T-helper 2 cell (primary cell): ENCODE data around the gene IL18.
"Not testable (repeated sequence)": the region's sequence is repeated elsewhere in the genome, so short reads cannot be mapped to it uniquely, and the experiment has no call there.

Source experiments
- DNase-seq, 5 experiments: peaks; one replicate each; pipeline versions ENCODE4 v3.0.0 to v3.0.0-alpha.2; 2012 to 2022
- total RNA-seq, 2 donors: gene quantifications; one replicate each; lab custom pipeline; 2026; lab: John Stamatoyannopoulos, UW

IL18 gene
- 0 to 0.13 reads per million in 2 donors for total RNA-seq

DNA sequence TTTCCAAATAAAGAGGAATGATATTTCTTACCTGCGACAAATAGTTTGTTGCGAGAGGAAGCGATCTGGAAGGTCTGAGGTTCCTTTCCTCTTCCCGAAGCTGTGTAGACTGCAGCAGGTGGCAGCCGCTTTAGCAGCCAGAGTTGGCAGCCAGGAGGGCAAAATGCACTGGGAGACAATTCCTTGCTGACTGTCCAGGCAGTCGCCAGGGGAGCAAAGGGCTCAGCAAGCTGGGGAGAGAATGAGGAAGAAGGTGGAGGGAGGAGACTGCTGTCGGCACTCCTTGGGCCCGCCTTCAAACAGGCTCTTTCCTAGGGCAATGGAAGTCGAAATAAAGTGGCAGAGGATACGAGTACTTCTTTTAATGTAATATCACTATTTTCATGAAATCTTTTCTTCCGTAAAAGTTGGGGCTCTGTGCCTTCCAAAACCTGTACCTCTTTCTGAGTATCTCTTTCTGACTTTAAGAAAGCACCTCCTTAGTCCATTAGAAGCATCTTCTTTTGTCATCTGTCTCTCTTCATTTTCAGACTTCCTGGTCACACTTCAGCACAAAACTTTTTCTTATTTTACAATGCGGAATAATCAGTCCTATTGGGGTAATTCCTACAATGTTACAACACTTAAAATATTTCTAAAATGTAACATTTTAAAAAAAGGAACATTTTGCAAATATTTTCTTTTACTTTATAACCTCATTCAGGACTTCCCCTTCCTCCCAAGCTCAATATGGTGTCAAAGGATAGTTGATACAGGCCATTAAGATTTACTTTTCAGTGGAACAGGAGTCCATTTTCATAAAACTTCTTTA, at the start of gene IL18:
TSS of gene IL18 (minus strand) at position 220 of the 811 bp plus-strand sequence. CDS start 9,041 bp downstream, outside the sequence.
- no peak for DNase-seq

DNA sequence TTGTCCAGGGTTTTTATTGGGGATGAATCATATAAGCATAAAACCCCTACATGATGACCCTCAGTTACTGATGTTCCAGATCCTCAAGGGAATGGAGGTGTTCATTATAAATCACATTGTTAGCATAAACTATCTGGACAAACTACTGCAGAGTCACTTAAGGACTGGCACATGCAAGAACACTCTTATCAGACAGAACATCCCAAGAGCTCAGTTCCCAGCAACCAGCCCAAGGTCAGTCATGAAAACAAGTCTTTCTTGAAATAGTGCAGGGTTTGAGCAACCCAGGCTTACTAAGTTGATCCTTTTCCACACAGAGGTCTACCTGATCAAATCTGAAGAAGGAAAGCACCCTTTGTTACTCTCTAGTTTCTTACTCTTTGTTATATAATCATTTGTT, 48.8 kb upstream of the IL18 start:
- DNase-seq = no peak

DNA sequence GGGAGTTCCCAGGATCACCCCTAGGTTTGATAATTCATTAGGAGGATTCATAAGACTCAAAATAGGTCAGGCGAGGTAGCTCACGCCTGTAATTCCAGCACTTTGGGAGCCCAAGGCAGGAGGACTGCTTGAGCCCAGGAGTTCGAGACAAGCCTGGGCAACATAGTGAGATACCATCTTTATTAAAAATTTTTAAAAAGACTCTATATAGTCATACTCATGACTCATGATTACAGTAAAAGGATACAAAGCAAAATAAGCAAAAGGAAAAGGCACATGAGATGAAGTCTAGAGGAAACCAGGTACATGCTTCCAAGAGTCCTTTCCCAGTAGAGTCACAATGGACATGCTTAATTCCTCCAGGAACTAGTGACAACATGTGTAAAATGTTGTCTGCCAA, 48.4 kb upstream of the IL18 start:
- no peak for DNase-seq

DNA sequence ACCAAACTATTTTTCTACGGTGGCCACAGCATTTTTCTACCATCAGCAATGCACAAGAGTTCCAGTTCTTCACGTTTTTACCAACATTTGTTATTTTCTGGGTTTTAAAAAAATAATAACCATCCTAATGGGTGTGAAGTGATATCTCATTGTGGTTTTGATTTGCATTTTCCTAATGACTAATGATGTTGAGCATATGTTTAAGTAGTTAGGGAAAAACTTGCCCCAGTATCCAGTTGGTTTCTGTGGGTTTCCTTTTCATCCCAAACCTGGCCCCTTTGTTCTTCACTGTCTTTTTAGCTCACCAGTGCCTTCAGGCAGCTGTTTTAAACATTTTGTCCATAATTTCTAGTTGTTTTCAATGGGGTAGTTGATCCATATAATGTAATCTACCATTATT, 47.6 kb upstream of the IL18 start:
- DNase-seq = peak in 1 of 5 experiments; percentile 35

DNA sequence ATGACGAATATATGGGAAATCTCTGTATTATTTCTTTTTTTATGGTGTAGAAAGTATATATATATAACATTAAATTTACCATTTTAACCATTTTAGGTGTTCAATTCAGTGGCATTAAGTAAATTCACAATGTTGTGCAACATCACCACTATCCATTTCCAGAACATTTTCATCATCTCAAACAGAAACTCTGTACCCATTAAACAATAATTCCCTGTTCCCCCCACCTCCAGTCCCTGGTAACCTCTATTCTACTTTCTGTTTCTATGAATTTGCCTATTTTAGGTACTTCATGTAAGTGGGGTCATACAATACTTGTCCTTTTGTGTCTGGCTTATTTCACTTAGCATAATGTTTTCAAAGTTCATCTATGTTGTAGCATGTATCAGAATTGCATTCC, 47.0 kb upstream of the IL18 start:
- no peak for DNase-seq

DNA sequence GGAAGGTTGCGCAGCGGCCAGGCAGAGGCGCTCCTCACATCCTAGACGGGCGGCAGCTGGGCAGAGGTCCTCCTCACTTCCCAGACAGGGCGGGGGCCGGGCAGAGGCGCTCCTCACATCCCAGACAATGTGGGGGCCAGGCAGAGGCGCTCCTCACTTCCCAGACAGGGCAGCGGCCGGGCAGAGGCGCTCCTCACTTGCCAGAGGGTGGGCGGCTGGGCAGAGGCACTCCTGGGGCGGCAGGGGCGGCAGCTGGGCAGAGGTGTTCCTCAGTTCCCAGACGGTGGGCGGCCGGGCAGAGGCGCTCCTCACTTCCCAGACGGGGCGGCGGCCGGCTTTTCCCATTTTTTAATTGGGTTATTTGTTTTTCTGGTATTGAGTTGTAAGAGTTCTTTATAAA, 42.2 kb upstream of the IL18 start:
- no peak for DNase-seq

DNA sequence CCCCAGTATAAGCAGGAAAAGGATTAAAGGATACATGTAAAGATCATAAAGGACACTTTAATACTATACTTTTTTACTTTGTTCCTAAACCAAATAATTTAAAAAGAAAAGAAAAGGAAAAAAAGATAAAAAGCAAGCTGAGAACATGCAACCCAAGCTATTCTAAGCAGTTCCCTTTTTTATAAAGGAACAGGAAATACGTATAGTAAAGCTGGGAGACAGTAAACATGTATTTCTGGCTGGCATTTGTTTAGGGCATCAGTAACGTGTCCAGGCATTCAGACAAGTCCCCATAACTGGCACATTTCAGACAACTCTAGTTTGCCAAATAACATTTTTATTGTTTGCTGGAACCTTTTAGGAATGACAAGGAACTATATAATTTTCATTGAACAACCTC, 36.4 kb upstream of the IL18 start:
- no peak for DNase-seq

DNA sequence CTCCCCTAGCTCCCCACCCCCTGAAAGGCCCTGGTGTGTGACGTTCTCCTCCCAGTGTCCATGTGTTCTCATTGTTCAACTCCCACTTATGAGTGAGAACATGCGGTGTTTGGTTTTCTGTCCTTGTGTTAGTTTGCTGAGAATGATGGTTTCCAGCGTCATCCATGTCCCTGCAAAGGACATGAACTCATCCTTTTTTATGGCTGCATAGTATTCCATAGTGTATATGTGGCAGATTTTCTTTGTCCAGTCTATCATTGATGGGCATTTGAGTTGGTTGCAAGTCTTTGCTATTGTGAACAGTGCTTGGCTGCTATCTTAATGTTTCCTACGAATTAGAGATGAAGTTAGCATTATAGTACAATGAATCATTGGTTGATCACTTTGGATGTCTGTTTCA, 35.2 kb upstream of the IL18 start:
- DNase-seq = not testable (repeated sequence)

DNA sequence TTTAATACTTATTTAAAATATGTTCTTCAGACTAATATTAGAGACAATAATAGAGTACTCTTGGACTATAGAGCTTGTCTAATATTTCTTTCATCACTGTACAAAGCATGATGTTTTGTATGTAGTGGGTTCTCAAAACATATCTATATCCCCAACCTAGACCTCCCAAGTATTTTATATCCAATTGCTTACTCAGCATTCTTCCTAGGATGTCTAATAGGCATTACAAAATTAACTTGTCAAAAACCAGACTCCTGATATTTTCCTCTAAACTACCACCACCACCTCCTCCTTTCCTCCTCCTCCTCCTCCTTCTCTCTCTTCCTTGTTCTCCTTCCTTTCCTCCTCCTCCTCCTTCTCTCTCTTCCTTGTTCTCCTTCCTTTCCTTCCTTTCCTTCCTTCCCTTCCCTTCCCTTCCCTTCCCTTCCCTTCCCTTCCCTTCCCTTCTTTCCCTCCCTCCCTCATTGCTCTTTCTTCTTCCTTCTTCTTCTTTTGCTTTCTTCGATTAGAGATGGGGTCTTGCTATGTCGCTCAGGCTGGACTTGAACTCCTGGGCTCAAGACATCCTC, 32.7 kb upstream of the IL18 start:
- no peak for DNase-seq

DNA sequence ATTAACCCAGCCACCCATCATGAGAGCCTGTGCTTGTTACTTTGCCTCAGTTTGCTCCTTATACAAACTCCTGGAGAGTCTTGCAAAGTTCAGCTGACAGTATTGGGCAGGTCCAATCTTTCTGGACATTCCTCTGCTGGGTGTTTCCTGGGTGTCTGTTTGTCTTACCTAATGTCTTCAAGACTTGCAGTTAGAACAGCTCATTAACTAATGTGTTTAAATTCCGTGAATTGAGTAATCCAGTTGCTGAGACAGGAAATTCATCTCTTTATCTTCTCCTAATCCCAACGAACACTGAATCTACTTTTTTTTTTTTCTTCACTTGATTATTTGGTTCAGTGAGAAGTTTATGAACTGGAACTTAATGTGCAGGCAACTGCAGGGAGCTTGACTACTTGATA, 32.1 kb upstream of the IL18 start:
- DNase-seq = no peak

DNA sequence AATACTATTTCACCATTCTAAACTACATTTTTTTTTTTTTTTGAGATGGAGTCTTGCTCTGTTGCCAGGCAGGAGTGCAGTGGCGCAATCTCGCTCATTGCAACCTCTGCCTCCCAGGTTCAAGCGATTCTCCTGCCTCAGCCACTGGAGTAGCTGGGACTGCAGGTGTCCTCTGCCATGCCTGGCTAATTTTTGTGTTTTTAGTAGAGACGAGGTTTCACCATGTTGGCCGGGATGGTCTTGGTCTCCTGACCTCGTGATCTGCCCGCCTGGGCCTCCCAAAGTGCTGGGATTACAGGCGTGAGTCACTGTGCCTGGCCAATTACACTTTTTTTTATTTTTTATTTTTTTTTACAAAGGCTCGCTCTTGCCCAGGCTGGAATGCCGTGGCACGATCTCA, 31.2 kb upstream of the IL18 start:
- DNase-seq = not testable (repeated sequence)

DNA sequence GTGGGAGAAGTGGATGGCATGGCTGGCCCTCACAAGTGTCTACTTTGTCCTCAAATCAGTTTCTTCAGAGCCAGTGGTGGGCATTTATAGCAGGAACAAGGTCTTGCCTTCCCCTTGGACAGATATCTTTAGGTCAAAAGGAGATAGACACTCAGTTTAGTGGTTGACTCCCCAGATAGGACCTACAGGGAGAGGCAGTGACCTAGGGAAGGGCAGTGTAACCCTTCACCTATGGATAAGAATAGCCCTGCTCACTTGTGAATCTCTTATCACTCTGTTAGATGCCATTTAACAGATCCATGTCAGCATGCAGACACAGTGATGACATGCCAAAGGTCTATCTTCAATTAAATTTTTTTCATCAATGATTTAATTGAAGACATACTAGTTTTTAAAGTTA, 22.4 kb upstream of the IL18 start:
- DNase-seq = no peak

DNA sequence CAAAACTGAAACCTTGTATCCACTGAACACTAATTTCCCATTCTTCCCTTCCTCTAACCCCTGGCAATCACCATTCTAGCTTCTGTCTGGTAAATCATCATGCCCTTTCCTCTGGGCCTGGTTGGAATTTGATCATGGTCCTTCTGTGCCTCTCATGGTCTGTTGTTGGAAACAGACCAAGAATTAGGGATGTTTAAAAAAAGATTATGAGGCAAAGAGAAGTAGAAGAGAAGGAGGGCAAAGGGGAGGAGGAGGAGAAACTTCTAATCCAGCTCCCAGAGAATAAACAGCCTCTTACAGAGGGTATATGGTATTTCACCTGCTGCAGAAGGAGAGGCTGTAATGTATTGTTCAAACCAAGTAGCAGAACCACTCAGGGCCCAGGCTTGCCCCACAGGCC, 22.0 kb upstream of the IL18 start:
- no peak for DNase-seq

DNA sequence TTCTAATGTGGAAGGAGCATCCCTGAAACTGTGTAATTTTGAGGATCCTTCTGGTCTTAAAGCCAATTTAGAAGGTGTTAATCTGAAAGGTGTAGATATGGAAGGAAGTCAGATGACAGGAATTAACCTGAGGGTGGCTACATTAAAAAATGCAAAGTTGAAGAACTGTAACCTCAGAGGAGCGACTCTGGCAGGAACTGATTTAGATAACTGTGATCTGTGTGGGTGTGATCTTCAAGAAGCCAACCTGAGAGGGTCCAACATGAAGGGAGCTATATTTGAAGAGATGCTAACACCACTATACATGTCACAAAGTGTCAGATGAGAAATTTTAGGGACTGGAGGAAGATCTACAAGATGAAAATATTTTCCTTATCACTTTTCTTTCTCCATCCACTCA, 19.0 kb upstream of the IL18 start:
- DNase-seq = no peak

DNA sequence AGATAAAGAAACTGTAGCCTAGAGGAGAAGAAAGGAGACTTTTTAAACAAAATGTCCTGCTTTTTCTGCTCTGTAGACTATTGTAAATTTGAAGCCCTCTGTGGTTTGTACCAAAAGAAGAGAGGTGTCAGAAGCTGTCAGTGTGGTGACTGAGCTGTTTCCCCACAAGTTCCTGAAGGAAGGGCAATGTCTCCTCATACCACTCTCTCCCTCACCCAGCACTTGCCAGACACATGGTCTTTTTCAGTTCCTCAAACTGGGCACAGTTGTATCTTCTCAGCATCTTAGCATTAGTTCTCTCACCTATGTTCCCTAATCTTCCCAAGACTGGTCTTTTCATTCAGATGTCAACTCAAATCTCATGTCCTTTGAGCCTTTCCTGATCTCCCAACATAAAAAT, 15.7 kb upstream of the IL18 start:
- DNase-seq = no peak

DNA sequence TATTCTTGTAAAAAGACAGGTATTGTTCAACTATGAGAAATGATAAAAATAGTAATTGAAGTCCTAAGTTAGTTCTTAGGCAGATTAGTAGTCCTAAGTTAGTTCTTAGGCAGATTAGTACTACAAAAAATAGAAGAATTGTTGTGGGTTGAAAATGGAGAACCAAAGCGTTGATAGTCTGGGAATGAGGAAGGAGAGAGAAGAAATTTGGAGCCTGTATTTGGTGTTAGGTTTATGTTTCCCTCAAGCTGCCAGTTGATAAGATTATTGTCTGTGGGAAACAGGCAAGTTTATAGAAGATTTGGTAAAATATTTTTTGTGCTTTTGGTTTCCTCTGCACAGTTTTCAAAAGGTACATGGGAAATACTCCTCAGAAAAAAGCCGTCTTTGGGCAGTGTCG, 15.0 kb upstream of the IL18 start:
- no peak for DNase-seq

DNA sequence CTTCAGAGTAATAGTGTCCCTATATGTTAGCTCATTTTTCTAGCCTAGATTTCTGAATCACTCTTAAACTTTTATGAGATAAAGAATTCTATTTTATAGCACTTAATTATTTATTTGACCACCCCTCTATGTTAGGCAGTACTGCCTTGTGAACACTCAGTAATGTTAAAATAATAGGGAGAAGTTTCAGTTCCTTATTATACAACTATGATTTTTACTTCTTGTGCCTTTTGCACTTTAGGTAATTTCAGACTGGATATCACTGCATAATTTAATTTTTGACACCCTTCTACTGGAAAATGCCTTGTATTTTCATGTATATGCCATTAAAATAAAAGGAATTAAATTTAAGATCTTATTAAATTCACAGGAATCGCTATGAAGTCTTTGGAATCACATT, 14.5 kb upstream of the IL18 start:
- no peak for DNase-seq

DNA sequence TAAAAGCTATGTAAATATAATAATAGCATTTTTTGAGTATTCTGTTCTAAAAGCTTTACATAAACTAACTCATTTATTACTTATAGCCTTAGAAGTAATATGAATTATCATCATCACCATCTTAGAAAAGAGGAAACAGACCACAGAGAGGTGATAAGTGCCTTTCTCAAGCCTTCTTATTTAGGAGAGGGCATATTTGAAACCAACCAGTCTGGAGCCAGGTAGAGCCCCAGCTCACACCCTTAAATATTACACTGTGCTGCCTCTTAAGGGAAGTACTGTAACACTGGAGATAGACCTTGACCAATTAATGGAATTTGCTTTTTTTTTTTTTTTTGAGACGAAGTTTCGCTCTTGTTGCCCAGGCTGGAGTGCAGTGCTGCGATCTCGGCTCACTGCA, 13.7 kb upstream of the IL18 start:
- DNase-seq = no peak

DNA sequence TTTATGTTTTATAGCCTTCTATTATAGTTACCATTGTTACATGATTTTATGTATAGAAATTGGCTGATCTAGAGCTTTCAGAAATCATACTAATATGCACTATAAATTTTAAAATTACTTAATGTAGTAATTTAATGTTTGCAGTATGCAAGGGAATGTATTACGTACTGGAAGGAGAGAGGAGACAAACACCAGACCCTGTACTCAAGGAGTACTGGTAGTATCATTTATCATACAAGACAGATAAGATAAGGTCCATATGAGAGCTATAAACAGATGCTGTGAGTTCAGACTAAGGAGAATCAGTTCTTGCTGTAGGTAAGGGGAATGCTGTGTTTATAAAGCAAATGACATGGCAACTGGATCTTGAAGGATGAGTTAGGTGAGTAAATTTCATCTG, 12.2 kb upstream of the IL18 start:
- DNase-seq = no peak

DNA sequence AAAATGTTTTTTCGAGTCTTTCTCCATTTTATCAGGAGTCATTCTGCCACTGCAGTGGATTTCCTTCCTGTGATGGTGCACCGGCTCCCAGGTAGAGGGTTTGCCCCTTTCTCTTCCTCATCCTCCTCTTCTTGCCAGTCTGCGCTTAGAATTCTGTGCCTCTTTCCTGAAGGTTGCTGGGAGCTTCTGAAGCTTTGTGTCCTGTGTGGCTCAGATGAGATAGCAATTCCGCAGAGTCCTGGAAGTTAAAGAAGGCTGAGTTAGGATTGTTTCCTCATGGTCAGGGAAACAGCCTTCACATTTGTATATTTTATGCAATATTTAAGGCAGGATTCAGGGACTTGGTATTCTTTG, 11.7 kb upstream of the IL18 start:
- DNase-seq = no peak

DNA sequence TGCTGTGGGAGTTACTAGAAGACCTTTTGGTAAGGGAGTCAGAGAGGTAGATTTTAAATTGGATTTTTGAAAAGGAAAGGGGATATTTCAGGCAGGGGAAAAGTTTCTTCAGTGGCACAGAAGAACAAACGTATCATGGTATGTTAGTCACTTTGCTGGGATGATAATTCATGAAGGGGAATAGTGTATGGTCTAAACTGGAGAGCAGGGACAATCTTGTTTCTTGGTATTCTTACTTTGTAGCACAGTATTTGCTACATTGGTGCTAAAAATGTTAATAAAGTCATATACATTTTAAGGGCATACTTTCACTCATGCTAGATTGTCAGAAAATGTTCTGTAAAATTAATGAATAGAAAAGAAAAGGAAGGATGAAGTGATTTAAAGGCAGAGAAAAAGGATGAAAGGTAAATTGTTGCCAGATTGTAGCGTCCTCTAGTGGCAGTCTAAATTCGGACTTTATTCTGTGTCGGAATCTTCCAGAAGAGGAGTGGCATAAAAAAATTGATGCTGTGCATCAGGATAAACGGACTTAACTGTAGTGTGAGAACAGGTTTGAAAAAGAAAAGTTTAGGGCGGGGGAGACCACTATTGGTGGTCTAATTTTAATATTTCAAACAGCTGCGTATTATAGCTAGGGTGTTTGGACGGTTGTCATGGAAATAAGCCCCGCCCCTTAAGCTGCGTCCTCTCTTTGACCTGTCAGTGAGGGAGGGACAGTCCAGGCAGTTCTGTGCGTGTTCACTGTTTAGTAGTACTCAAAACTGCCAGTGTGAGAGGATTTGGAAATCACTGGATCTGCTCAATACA, 11.1 kb upstream of the IL18 start, which contains the start of gene BCO2:
TSS of gene BCO2 (plus strand) at position 724 of the 810 bp plus-strand sequence. CDS start 90 bp downstream, outside the sequence.
- DNase-seq = peak in 2 of 5 experiments; percentile 7 to 27

DNA sequence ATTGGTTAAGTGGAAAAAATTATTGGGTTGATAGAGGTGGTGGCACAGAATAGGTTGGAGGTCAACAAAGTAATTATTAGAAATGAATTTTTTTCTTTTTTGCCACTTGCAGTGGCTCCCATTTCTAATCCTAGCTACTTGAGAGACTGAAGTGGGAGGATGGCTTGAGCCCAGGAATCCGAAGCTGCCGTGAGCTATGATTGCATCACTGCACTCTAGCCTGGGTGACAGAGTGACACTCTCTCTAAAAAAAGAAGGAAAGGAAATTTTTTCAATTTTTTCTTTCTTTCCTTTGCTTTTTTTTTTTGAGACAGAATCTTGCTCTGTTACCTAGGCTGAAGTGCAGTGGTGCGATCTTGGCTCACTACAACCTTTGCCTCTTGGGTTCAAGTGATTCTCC, 9.3 kb upstream of the IL18 start:
- DNase-seq = no peak

DNA sequence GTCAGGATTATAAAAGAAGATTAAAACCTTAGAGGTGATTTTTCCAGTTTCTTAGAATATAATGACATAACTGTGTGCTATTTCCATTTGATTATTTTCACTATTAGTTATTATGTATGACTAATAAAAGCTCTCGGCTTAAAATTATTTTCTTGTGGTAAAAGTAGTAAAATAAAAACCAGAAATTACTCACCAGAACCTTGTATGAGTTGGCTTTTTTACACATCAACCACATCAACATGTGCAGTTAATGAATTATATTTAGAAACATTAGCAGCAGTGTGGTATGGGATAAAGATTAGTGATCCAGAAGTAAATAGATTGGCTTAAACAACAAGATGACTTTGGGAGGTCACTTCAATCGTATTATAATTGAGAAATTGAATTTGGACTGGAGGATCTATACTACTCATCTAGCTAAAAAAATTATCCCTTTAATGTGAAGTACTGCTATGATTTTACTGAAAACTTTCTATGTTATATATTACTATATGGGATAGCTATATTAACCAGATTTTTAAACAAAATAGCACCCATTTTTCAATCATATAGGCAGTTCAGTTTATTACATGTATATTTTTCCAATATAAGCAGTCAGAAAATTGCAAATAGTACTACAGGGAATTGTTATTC, 8.6 kb upstream of the IL18 start:
- no peak for DNase-seq
